Measurements from ENCODE around the gene TFB2M.
"Not testable (repeated sequence)": the region's sequence is repeated elsewhere in the genome, so short reads cannot be mapped to it uniquely, and the experiment has no call there.

Gene TFB2M

DNA sequence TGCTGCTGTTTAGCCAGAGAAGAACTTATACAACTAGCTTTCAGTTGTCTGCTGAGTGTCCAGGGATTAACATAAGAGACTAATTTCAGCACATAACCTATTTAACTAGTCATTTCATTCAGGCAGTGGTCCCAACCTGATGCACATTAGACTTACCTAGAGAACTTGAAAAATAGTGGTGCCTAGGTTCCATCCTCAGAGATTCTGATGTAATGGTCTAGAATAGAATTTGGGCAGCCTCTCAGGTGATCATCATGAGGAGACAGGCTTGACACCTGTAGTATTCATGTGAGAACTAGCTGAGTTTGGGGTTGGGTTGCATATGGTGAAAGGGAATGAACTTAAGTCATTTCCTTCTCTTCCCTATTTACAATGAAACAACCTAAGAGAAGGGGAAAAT lies 25.0 kb upstream of the TFB2M start:
- peak overlapping the region; percentile 18 for H3K27ac Mint-ChIP-seq
- no peak for DNase-seq (ENCODE audit: low spot score in 2 of 2)
- H3K36me3 Mint-ChIP-seq, result peaks cover 45% of the 10 kb centered on the region
- no peaks in the 10 kb centered on the region for H3K9me3 Mint-ChIP-seq
- peaks cover 15% of the 10 kb centered on the region for H3K4me1 Mint-ChIP-seq
- peak; percentile 40 for ATAC-seq
- H3K4me3 Mint-ChIP-seq, result no peak overlapping the region

DNA sequence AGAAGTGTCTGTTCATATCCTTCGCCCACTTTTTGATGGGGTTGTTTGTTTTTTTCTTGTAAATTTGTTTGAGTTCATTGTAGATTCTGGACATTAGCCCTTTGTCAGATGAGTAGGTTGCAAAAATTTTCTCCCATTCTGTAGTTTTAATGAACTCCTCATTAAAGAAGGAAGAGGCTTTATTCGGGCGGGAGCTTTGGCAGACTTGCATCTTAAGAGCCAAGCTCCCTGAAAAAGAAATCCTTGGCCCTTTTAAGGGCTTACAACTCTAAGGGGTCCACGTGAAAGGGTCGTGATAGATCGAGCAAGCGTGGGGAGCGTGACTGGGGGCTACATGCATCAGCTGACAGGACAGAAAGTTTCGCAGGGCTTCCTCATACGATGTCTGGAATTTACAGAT lies 23.9 kb upstream of the TFB2M start:
- Mint-ChIP-seq H3K4me1 (peaks cover 15% of the 10 kb centered on the region), H3K36me3 (peaks cover 37% of the 10 kb centered on the region)
- not testable (repeated sequence) for DNase-seq (ENCODE audit: low spot score in 2 of 2); H3K4me3 Mint-ChIP-seq; H3K27ac Mint-ChIP-seq; H3K9me3 Mint-ChIP-seq; ATAC-seq

DNA sequence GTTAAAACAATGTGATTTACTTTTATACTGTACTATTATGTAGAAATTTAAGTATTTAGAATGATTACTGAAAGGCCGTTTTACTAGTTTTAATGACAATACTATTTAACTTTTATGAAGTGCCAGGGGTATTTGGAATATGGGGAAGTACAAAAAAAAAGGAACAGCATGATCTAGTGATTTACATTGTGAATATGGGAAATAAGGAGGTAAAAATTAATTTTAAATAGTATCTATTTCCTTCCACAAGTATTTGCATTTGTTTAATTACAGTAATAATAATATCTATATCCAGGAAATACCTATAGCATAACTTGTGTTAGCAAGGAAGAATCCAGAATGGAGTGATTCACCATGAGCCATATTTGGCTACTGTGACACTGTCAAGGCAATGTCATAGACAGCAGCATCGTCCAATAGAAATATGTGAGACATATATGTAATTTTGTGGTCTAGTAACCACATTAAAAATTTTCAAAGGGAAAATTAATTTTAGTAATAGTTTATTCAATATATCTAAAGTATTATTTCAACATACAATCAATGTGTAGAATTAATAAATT lies 22.2 kb upstream of the TFB2M start:
- peaks cover 40% of the 10 kb centered on the region for H3K36me3 Mint-ChIP-seq
- DNase-seq (ENCODE audit: low spot score in 2 of 2), result no peak
- no peak overlapping the region for H3K4me3 Mint-ChIP-seq
- ATAC-seq, result no peak
- H3K4me1 Mint-ChIP-seq, result peaks cover 22% of the 10 kb centered on the region
- H3K9me3 Mint-ChIP-seq, result no peaks in the 10 kb centered on the region
- no peak overlapping the region for H3K27ac Mint-ChIP-seq

DNA sequence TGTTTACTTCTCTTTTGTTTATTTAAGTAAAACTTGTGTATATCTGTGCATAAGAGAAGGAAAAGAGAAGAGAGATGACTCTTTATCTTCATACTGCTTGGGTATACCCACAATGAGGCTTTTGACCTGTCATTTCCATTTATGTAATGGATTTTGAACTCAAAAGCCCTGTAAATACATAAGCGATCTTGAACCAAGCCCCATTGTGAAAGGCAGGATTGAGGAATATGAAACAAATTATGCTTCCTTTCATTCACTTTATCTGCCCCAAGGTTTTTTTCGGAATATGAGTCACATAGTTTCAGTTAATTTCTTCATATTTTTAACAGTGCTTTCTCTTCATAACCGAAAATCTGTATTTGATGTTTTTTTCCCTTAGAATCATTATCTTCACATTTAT lies 21.5 kb upstream of the TFB2M start:
- Mint-ChIP-seq H3K4me1 (peaks cover 28% of the 10 kb centered on the region), H3K36me3 (peaks cover 34% of the 10 kb centered on the region), H3K27ac (no peak overlapping the region), H3K9me3 (no peaks in the 10 kb centered on the region), H3K4me3 (no peak overlapping the region)
- no peak for DNase-seq (ENCODE audit: low spot score in 2 of 2)
- peak; percentile 31 for ATAC-seq

DNA sequence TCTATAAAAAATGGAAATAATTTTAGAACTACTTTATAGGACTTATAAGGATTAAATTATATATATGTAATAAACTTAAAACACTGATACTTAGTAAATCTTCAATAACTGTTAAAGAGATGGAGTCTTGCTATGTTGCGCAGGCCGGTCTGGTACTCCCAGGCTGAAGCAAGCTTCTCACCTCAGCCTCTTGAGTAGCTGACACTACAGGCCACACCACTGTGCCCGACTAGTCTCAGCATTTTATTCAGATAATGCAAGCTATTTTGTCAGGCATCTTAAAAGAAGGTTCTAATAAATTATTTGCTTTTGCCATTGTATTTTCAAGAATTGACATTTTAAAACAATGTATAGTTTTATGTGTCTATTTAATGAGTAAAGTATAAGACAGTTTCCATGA lies 21.0 kb upstream of the TFB2M start:
- DNase-seq (ENCODE audit: low spot score in 2 of 2), result no peak
- ATAC-seq, result no peak
- Mint-ChIP-seq H3K4me1 (peaks cover 31% of the 10 kb centered on the region), H3K9me3 (no peaks in the 10 kb centered on the region), H3K4me3 (no peak overlapping the region), H3K36me3 (peaks cover 34% of the 10 kb centered on the region), H3K27ac (no peak overlapping the region)

DNA sequence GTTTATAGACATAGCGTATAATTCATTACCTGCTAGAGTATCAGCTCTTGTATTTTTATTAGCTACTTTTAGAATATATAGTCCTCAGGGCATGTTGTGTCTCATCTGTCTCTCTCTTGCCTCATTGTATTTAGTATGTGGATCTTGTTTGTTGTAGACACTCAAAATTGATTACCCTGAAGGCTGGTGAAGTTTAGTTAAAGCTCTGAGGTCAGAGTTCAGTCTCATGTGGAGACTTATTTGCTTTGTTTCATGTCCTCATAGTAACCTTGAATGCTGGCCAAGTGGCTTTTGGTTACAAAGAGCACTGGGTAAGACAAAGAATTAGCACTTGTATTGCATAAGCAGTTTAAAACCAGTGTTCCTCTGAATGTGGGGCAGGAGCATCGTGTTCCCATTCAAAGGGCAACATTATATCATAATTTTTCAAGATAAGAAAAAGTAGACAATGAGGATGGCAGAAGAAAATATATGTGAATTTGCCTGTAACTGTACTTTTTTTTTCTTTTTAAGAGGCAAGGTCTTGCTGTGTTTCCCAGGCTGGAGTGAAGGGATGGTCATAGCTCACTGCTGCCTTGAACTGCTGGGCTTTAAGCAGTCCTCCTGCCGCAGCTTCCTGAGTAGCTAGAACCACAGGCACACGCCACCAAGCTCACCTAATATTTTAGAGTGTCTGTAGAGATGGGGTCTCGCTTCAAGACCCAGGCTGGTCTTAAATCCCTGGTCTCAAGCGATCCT lies 17.6 kb upstream of the TFB2M start:
- H3K4me3 Mint-ChIP-seq, result no peak overlapping the region
- DNase-seq (ENCODE audit: low spot score in 2 of 2), result no peak
- peaks cover 31% of the 10 kb centered on the region for H3K4me1 Mint-ChIP-seq
- peaks cover 23% of the 10 kb centered on the region for H3K36me3 Mint-ChIP-seq
- H3K27ac Mint-ChIP-seq, result no peak overlapping the region
- ATAC-seq, result no peak
- no peaks in the 10 kb centered on the region for H3K9me3 Mint-ChIP-seq

DNA sequence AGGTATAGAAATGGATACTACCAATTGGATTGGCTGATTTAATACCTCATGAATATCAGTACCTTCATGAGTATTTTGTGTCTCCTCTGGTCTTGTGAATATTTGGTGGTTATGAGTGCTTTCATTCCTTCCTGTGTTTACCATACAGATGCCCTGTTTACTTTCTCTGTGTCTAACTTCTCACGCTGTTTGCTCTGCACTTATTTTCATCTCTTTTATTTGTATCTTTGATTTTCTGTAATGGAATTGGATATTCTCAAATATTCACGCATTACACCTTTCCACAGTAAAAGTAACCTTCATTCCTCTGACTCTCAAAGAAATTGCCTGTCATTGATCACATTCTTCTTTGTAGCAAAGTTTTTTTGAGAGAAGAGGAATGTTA lies 17.0 kb upstream of the TFB2M start:
- Mint-ChIP-seq H3K4me3 (no peak overlapping the region), H3K9me3 (no peaks in the 10 kb centered on the region), H3K4me1 (peaks cover 32% of the 10 kb centered on the region), H3K27ac (no peak overlapping the region), H3K36me3 (peaks cover 23% of the 10 kb centered on the region)
- ATAC-seq, result no peak
- DNase-seq (ENCODE audit: low spot score in 2 of 2), result no peak

DNA sequence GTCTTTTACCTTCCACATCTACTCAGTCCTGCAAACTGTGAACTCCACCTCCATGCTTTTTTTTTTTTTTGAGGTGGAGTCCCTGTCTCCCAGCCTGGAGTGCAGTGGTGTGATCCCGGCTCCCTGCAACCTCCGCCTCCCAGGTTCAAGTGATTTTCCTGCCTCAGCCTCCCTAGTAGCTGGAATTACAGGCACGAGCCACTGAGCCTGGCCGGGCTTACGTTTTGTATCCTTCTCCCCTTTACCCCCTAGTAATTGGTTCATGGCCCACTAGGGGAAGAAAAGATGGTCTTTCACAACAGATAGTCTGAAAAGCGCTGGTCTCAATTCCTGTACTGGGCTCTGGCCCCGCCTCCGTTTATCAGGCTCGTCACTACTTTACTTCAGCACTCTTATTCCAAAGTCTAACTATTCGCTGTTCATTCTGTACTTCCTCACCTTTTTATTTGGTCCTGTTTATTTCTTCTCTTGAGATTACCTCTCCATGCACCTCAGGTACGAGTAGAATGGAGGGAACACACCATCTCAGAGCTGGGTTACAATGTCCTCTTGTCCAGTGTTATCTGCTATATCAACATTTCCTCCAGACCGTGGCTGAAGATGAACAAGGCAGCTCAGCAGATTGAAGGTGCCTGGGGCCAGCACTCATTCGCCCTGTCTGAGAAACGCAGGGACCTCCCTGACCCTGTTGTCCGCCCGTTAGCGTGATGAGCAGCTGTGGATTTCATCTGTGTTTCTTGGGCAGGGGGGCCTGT lies 16.4 kb upstream of the TFB2M start:
- peaks cover 32% of the 10 kb centered on the region for H3K4me1 Mint-ChIP-seq
- peak overlapping the region; percentile 53 for H3K27ac Mint-ChIP-seq
- no peak for DNase-seq (ENCODE audit: low spot score in 2 of 2)
- H3K9me3 Mint-ChIP-seq, result no peaks in the 10 kb centered on the region
- no peak overlapping the region for H3K4me3 Mint-ChIP-seq
- no peak for ATAC-seq
- H3K36me3 Mint-ChIP-seq, result peaks cover 23% of the 10 kb centered on the region

DNA sequence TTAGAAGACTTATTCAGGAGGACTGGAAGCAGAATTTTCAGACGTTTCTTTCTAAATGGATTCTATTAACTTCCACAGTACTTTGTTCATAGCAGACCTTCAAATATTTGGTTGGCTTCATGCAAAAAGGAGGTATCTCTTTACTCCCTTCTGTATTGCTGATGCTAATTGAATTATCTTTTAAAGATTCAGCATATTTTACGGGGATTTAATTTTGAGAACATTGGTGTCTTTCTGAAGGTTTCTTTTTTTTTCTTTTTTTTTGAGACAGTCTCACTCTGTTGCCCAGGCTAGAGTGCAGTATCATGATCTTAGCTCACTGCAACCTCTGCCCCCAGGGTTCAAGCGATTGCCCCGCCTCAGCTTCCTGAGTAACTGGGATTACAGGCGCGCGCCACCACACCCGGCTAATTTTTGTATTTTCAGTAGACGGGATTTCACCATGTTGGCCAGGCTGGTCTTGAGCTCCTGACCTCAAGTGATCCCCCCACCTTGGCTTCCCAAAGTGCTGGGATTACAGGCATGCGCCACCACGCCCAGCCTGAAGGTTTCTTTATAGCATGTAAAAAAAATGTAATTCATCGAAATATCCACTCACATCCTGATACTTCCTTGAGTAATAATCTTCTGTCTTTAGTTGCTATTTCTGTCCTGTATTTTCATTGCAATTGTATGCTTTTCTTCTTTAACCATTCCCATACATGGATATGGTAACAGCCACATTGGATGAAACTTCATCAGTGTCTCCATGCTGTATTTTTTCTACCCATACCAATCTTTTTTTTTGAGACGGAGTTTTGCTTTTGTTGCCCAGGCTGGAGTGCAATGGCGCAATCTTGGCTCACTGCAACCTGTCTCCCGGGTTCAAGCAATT lies 14.7 kb upstream of the TFB2M start:
- no peak for DNase-seq (ENCODE audit: low spot score in 2 of 2)
- Mint-ChIP-seq H3K36me3 (peaks cover 23% of the 10 kb centered on the region), H3K4me1 (peaks cover 39% of the 10 kb centered on the region), H3K9me3 (no peaks in the 10 kb centered on the region), H3K4me3 (no peak overlapping the region), H3K27ac (no peak overlapping the region)
- ATAC-seq, result no peak

DNA sequence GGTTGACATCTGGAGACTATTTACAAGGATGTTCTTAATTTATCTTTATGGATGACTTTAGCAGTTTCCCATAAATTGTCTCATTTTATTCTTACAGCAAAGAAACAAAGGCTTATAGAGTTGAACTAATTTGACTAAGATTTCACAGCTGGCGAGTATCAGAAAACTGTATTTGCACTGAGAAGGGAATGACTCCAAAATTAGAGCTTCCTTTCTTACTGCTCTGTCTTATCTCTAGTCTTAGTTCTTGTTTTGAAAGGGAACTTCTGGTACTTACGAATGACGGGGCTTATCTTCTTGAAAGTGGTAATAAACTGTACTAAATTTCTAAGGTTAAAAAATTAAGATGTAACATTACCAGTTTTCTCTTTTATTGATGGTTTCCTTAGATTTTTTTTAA lies 13.8 kb upstream of the TFB2M start:
- H3K36me3 Mint-ChIP-seq, result peaks cover 19% of the 10 kb centered on the region
- ATAC-seq, result no peak
- H3K9me3 Mint-ChIP-seq, result no peaks in the 10 kb centered on the region
- H3K4me3 Mint-ChIP-seq, result no peak overlapping the region
- no peak overlapping the region for H3K27ac Mint-ChIP-seq
- H3K4me1 Mint-ChIP-seq, result peaks cover 45% of the 10 kb centered on the region
- no peak for DNase-seq (ENCODE audit: low spot score in 2 of 2)

DNA sequence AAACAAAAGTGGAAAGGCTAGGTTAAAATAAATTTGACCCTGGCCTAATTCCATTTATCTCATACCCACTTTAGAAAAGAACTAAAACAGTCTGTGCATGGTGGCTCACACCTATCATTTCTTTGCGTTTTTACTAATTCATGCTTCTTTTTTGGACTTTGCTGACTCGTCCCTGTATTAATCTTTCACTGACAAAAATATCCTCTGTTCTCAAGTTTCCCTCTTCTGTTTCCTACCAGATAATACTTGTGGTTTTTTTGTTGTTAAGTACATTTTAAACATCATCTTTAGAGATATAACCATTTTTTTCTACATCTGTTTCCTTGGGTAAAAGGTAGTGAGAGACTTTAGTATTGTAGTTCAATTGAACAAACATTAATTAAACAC lies 11.7 kb upstream of the TFB2M start:
- no peak overlapping the region for H3K27ac Mint-ChIP-seq
- peaks cover 11% of the 10 kb centered on the region for H3K36me3 Mint-ChIP-seq
- H3K4me1 Mint-ChIP-seq, result peaks cover 33% of the 10 kb centered on the region
- H3K4me3 Mint-ChIP-seq, result no peak overlapping the region
- no peak for ATAC-seq
- no peaks in the 10 kb centered on the region for H3K9me3 Mint-ChIP-seq
- no peak for DNase-seq (ENCODE audit: low spot score in 2 of 2)

DNA sequence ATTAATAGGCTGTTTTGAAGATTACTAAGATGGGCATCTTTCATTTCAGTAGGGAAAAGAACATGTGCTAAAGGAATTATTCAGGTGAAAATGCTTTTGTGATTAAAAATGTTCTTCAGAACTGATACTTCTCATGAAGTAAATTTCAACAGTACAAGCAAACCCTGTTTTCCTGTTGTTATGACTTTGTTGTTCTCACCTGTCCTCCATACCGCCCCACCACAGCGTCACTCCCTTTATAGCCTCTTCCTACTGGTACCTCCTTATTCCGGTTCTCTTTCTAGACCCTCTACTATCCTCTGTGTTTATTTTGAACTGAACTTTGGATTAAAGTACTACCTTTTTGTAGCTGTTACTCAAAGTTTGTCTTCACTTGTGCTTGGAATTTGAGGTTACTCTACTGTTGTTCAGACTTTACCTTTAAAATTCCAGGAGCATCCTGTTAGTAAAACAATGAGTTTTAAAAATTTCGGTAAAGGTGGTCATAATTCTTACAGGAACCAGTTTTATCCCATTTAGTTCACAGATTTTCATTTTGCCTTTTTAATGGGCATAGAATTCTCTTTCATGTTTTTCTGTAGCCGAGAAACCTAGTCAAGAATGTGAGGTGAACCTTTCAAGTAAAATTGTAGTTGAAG lies 11.1 kb upstream of the TFB2M start:
- ATAC-seq, result no peak
- no peak for DNase-seq (ENCODE audit: low spot score in 2 of 2)
- H3K27ac Mint-ChIP-seq, result peak overlapping the region; percentile 2
- no peaks in the 10 kb centered on the region for H3K9me3 Mint-ChIP-seq
- H3K36me3 Mint-ChIP-seq, result peaks cover 7% of the 10 kb centered on the region
- H3K4me1 Mint-ChIP-seq, result peaks cover 28% of the 10 kb centered on the region
- no peak overlapping the region for H3K4me3 Mint-ChIP-seq

DNA sequence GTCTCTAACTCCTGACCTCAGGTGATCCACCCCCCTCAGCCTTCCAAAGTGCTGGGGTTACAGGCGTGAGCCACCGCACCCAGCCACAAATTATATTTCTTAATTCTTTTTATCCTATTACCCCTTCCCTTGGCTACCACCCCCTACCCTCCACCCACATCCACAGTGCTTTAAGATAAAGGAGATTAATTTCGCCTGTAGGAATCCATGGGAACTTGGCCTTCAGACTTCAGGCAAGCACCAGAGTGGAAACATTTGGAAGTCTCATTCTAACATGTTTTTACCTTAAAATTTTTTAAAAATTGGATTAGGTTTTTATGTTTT lies 10.6 kb upstream of the TFB2M start:
- no peak for DNase-seq (ENCODE audit: low spot score in 2 of 2)
- Mint-ChIP-seq H3K9me3 (no peaks in the 10 kb centered on the region), H3K4me1 (peaks cover 27% of the 10 kb centered on the region), H3K36me3 (peaks cover 5% of the 10 kb centered on the region), H3K4me3 (no peak overlapping the region), H3K27ac (peak overlapping the region; percentile 2)
- no peak for ATAC-seq

DNA sequence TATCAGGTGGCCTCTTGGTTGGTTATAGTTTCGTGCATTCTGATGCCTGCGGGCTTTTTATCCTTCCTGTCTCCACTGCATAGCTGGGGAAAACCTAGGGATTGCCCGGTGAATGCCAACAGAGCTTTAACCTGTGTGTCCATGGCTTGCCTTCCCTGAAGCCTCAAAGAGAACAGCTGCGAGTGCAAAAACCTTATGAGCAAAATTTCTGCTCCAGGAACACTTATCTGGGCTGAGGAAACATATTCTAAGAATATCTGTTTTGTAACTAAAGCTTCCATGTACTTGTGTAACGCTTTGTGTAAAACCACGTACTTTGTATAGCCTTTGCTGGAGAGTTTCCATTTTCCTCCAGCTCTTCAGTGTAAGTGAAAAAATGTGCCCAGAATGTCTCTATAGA lies 7.4 kb upstream of the TFB2M start:
- no peak for DNase-seq (ENCODE audit: low spot score in 2 of 2)
- H3K4me1 Mint-ChIP-seq, result peaks cover 35% of the 10 kb centered on the region
- H3K4me3 Mint-ChIP-seq, result no peak overlapping the region

DNA sequence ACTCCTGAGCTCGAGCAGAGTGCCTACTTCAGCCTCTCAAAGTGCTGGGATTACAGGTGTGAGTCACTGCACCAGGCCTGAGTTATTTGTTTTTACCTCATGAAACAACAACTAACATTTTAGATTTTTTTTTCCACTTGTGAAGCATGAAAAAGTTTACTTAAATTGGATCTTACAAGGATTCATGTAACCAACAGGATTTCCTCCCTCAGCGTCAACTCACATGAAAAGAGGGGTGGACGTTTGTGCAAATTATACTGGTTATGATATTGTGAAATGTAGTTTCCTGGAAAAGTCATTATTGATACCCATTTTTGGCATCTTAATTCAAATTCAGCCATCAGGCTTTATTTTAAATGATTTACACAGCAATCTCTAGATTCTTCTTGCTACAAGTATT lies 6.7 kb upstream of the TFB2M start:
- Mint-ChIP-seq H3K9me3 (no peaks in the 10 kb centered on the region), H3K4me3 (no peak overlapping the region), H3K27ac (no peak overlapping the region), H3K36me3 (peaks cover 5% of the 10 kb centered on the region), H3K4me1 (peaks cover 39% of the 10 kb centered on the region)
- no peak for DNase-seq (ENCODE audit: low spot score in 2 of 2)
- no peak for ATAC-seq

More for the DNA sequence above, 7.4 kb upstream of the TFB2M start:
- Mint-ChIP-seq H3K27ac (no peak overlapping the region), H3K36me3 (peaks cover 5% of the 10 kb centered on the region), H3K9me3 (no peaks in the 10 kb centered on the region)
- no peak for ATAC-seq

Data from stimulated activated effector memory CD8-positive, alpha-beta T cell treated with anti-CD3 and anti-CD28 coated beads, Interleukin-12 subunit alpha, Interleukin-12 subunit beta, amount 100 ng/mL, for 72 hours (primary cell).